ENCODE results near the gene DCP1B. TPM values are rescaled to one million over a fixed set of nuclear protein-coding genes. Genes with fewer than 3 reads are reported as not detected.

The DCP1B gene
- total RNA-seq, 2 donors from 2014 or later: 7.9 to 13.2 TPM

- H3K27ac ChIP-seq: no peak overlapping the region
- no peak overlapping the region for H3K4me3 ChIP-seq
- H3K36me3 ChIP-seq (replicated peaks in 1 of 2; ENCODE audit: insufficient read depth in 1 of 2, low read depth in 2 of 2): no peaks in the 10 kb centered on the region
- no peaks in the 10 kb centered on the region for H3K27me3 ChIP-seq
- H3K4me1 ChIP-seq: peaks cover 9% of the 10 kb centered on the region
- intact Hi-C loops (cut with DNase I): no loop called here
- TF ChIP-seq CTCF (IDR thresholded peaks at IDR 0.05): no peak
- TF ChIP-seq POLR2A (IDR thresholded peaks at IDR 0.05): no peak
- no peaks in the 10 kb centered on the region for H3K9me3 ChIP-seq
- WGBS, 2 donors: 65 to 72% methylated on average over 13 to 15 of the region's 16 CpGs
- no peak for DNase-seq
- ATAC-seq: no peak
These were observed 92.4 kb downstream of the DCP1B start for GRCh38 chr12:1911598-1912575.

DNA sequence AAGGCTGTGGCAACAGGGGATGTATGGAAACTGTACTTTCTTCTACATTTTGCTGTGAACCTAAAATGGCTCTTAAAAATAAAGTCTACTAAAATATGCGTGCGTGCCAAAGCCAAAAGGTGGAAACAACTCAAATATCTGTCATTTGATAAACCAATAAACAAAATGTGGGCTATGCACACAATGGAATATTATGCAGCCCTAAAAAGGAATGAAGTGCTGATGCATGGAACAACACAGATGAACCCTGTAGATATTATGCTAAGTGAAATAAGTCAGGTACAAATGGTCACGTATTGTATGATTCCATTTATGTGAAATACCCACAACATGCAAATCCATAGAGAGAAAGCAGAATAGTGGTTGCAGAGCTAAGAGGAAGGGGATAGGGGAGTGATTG, 93.8 kb downstream of the DCP1B start:
- no peak for DNase-seq
- no peak for ATAC-seq
- H3K4me1 ChIP-seq: peaks cover 9% of the 10 kb centered on the region
- intact Hi-C loops (cut with DNase I): no loop called here
- H3K27ac ChIP-seq: no peak overlapping the region
- TF ChIP-seq CTCF (IDR thresholded peaks at IDR 0.05) (no peak), POLR2A (IDR thresholded peaks at IDR 0.05) (no peak)
- H3K36me3 ChIP-seq (replicated peaks in 1 of 2; ENCODE audit: insufficient read depth in 1 of 2, low read depth in 2 of 2): no peaks in the 10 kb centered on the region
- no peaks in the 10 kb centered on the region for H3K9me3 ChIP-seq
- H3K4me3 ChIP-seq: no peak overlapping the region
- H3K27me3 ChIP-seq: no peaks in the 10 kb centered on the region
- 86% methylated on average over 3 of the region's 3 CpGs for WGBS, 2 donors

DNA sequence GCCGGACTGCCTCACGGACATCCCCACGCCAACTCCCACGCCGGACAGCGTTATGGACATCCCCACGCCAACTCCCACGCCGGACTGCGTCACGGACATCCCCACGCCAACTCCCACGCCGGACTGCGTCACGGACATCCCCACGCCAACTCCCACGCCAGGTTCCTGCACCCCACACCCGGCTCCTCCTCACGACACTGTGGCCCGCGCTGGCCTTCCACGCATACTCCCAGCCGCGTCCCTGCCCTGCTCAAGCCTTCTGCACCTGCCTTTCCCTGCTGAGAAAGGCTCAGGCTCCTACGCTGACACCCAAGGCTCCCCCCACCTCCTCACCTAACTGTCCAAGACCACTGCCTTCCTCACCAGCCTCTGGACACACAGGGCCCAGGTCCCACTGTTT, 95.5 kb downstream of the DCP1B start:
- TF ChIP-seq POLR2A (IDR thresholded peaks at IDR 0.05) (no peak), CTCF (IDR thresholded peaks at IDR 0.05) (no peak)
- Histone ChIP-seq H3K9me3 (peaks cover 0 to under 1% (median 0%) of the 10 kb centered on the region in 3 donors), H3K36me3 (replicated peaks in 1 of 2; ENCODE audit: insufficient read depth in 1 of 2, low read depth in 2 of 2) (no peaks in the 10 kb centered on the region), H3K27ac (no peak overlapping the region), H3K27me3 (no peaks in the 10 kb centered on the region), H3K4me3 (no peak overlapping the region), H3K4me1 (peaks cover 9% of the 10 kb centered on the region)
- ATAC-seq (no peak), DNase-seq (no peak)
- 87 to 97% methylated on average over 20 to 26 of the region's 26 CpGs for WGBS, 2 donors
- intact Hi-C loops (cut with DNase I): no loop called here

DNA sequence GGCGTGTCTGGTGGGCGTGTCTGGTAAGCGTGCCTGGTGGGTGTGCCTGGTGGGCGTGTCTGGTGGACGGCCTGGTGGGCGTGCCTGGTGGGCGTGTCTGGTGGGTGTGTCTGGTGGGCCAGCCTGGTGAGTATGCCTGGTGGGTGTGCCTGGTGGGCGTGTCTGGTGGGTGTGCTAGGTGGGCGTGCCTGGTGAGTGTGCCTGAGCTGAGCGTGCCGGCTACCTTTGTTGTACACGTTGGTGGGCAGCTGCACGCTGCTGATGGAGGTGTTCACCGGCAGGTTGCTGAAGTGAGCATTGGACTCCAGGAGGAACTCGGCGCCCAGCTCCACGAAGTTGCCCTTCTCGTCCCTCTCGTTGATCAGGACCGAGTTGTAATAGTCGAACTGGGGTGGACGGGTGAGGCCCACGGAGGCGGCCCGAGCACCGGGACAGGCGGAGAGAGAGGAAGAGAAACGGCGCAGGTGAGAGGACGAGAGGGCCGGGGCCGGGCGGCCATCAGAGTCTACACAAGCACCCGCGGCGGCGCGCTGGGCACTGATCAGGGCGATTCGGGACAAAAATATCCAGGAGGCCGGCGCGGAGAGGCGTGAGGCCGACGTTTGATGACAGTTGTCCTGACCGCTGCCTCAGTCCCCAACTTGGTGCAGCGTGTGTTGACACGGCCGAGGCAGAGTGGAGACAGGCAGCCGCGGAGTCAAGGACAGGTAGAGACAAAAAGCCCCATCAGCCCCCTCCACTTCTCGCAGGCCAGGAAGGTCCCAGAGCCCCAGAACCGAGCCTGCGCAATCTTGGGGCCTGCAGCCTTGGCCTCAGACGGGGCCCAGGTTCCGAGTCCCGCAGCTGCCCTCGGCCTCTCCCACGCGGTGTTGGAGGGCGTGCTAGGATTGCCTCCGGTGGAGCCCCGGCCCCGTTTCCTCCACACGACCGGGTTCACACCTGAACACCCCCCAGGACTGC, 96.3 kb downstream of the DCP1B start:
- H3K4me3 ChIP-seq: no peak overlapping the region
- no peaks in the 10 kb centered on the region for H3K27me3 ChIP-seq
- H3K27ac ChIP-seq: no peak overlapping the region
- peaks cover 9% of the 10 kb centered on the region for H3K4me1 ChIP-seq
- intact Hi-C loops (cut with DNase I): no loop called here
- no peaks in the 10 kb centered on the region for H3K36me3 ChIP-seq (replicated peaks in 1 of 2; ENCODE audit: insufficient read depth in 1 of 2, low read depth in 2 of 2)
- TF ChIP-seq POLR2A (IDR thresholded peaks at IDR 0.05): no peak
- TF ChIP-seq CTCF (IDR thresholded peaks at IDR 0.05): no peak
- H3K9me3 ChIP-seq: peaks cover 0 to 8% (median 0%) of the 10 kb centered on the region in 3 donors
- peak; percentile 42 for ATAC-seq
- WGBS, 2 donors: 22 to 33% methylated on average over 27 to 66 of the region's 67 CpGs
- DNase-seq: peak in 1 of 4 donors; percentile 32
